ENCODE data around the gene CNIH1.

Gene CNIH1

GRCh38 chr14:54440873-54441868 lies at the start of gene CNIH1:
CNIH1 (minus strand) TSS chr14:54441374; CDS start chr14:54441327, 47 bp downstream.
- DNase-seq (ENCODE audit: low read depth in 3 of 3) = peak; percentile 81 to 87 (median 86)

- no peak for DNase-seq (ENCODE audit: low read depth in 3 of 3)
Observed at GRCh38 chr14:54490445-54491175, 49.4 kb upstream of the CNIH1 start.

- DNase-seq (ENCODE audit: low read depth in 3 of 3) = no peak
Observed at GRCh38 chr14:54489731-54490444, 48.7 kb upstream of the CNIH1 start.

- no peak for DNase-seq (ENCODE audit: low read depth in 3 of 3)
Observed at GRCh38 chr14:54489318-54489683, 48.1 kb upstream of the CNIH1 start.

- peak; percentile 74 to 85 (median 78) for DNase-seq (ENCODE audit: low read depth in 3 of 3)
Observed at GRCh38 chr14:54488646-54489317, 47.6 kb upstream of the CNIH1 start, which contains the start of gene GMFB. GMFB (minus strand) TSS chr14:54488980; CDS start chr14:54488927, 53 bp downstream.

GRCh38 chr14:54488318-54488645 lies 47.1 kb upstream of the CNIH1 start:
- peak in 1 of 3 donors; percentile 29 for DNase-seq (ENCODE audit: low read depth in 3 of 3)

GRCh38 chr14:54487771-54488170 lies 46.6 kb upstream of the CNIH1 start:
- no peak for DNase-seq (ENCODE audit: low read depth in 3 of 3)

GRCh38 chr14:54486685-54487084 lies 45.5 kb upstream of the CNIH1 start:
- DNase-seq (ENCODE audit: low read depth in 3 of 3) = no peak

GRCh38 chr14:54483846-54484245 lies 42.7 kb upstream of the CNIH1 start:
- DNase-seq (ENCODE audit: low read depth in 3 of 3) = no peak

- no peak for DNase-seq (ENCODE audit: low read depth in 3 of 3)
Observed at GRCh38 chr14:54483073-54483745, 42.0 kb upstream of the CNIH1 start.

- DNase-seq (ENCODE audit: low read depth in 3 of 3) = no peak
Observed at GRCh38 chr14:54481695-54482094, 40.5 kb upstream of the CNIH1 start.

GRCh38 chr14:54480830-54481562 lies 39.8 kb upstream of the CNIH1 start:
- DNase-seq (ENCODE audit: low read depth in 3 of 3) = no peak

- DNase-seq (ENCODE audit: low read depth in 3 of 3) = no peak
Observed at GRCh38 chr14:54478636-54479215, 37.6 kb upstream of the CNIH1 start.

- DNase-seq (ENCODE audit: low read depth in 3 of 3) = no peak
Observed at GRCh38 chr14:54475911-54476310, 34.7 kb upstream of the CNIH1 start.

- no peak for DNase-seq (ENCODE audit: low read depth in 3 of 3)
Observed at GRCh38 chr14:54475187-54475899, 34.2 kb upstream of the CNIH1 start.

- no peak for DNase-seq (ENCODE audit: low read depth in 3 of 3)
Observed at GRCh38 chr14:54474232-54474793, 33.1 kb upstream of the CNIH1 start.

- DNase-seq (ENCODE audit: low read depth in 3 of 3) = no peak
Observed at GRCh38 chr14:54472315-54472714, 31.1 kb upstream of the CNIH1 start.

- no peak for DNase-seq (ENCODE audit: low read depth in 3 of 3)
Observed at GRCh38 chr14:54471641-54472040, 30.5 kb upstream of the CNIH1 start.

GRCh38 chr14:54470701-54471100 lies 29.5 kb upstream of the CNIH1 start:
- no peak for DNase-seq (ENCODE audit: low read depth in 3 of 3)
